NCI-H128 (cell line): Measurements from ENCODE around the gene RBFOX2.
"Not testable (repeated sequence)": the region's sequence is repeated elsewhere in the genome, so short reads cannot be mapped to it uniquely, and the experiment has no call there.

ENCODE experiments used
- DNase-seq: peaks from one replicate; lab custom pipeline; 2025; ENCODE audit not compliant: unreplicated experiment; lab: John Stamatoyannopoulos, UW

Gene RBFOX2

GRCh38 chr22:35719212-35719875, 309.3 kb downstream of the RBFOX2 start:
- DNase-seq = no peak

GRCh38 chr22:35717572-35717971, 311.1 kb downstream of the RBFOX2 start, which contains the start of gene APOL5:
Gene APOL5, plus strand, starts transcription at chr22:35717872. Its CDS starts 0 bp downstream, at chr22:35717872.
- no peak for DNase-seq

GRCh38 chr22:35712672-35713071, 316.0 kb downstream of the RBFOX2 start:
- DNase-seq = no peak

- DNase-seq = no peak
Observed at GRCh38 chr22:35711336-35711735, 317.3 kb downstream of the RBFOX2 start.

- no peak for DNase-seq
Observed at GRCh38 chr22:35708917-35709316, 319.7 kb downstream of the RBFOX2 start.

GRCh38 chr22:35708453-35708852, 320.2 kb downstream of the RBFOX2 start:
- no peak for DNase-seq

GRCh38 chr22:35705141-35705540, 323.5 kb downstream of the RBFOX2 start:
- DNase-seq = no peak

GRCh38 chr22:35703861-35704584, 324.6 kb downstream of the RBFOX2 start:
- no peak for DNase-seq

- DNase-seq = not testable (repeated sequence)
Observed at GRCh38 chr22:35699852-35700251, 328.8 kb downstream of the RBFOX2 start.

- DNase-seq = no peak
Observed at GRCh38 chr22:35697142-35697541, 331.5 kb downstream of the RBFOX2 start.

GRCh38 chr22:35695202-35695601, 333.4 kb downstream of the RBFOX2 start:
- no peak for DNase-seq

GRCh38 chr22:35690001-35690400, 338.6 kb downstream of the RBFOX2 start:
- DNase-seq = no peak

GRCh38 chr22:35688913-35689675, 339.5 kb downstream of the RBFOX2 start:
- no peak for DNase-seq
